Stimulated activated CD8-positive, alpha-beta memory T cell treated with anti-CD3 and anti-CD28 coated beads, Interleukin-12 subunit alpha, Interleukin-12 subunit beta, amount 100 ng/mL, for 1 hour (primary cell): Measurements from ENCODE around the gene KCNQ2.

Experiments
- DNase-seq: peaks from one replicate; pipeline ENCODE4 v3.0.0-alpha.2; 2020; ENCODE audit warnings: low read depth

KCNQ2 gene

GRCh38 chr20:63417097-63417737 lies 55.2 kb downstream of the KCNQ2 start:
- no peak for DNase-seq

- DNase-seq: no peak
Measured at GRCh38 chr20:63416631-63417030, 55.8 kb downstream of the KCNQ2 start.

- no peak for DNase-seq
Measured at GRCh38 chr20:63415647-63416391, 56.6 kb downstream of the KCNQ2 start.

- DNase-seq: no peak
Measured at GRCh38 chr20:63414720-63415430, 57.6 kb downstream of the KCNQ2 start.

- DNase-seq: no peak
Measured at GRCh38 chr20:63413963-63414684, 58.3 kb downstream of the KCNQ2 start.

- no peak for DNase-seq
Measured at GRCh38 chr20:63413323-63413722, 59.1 kb downstream of the KCNQ2 start.

- no peak for DNase-seq
Measured at GRCh38 chr20:63412889-63413288, 59.6 kb downstream of the KCNQ2 start.

- no peak for DNase-seq
Measured at GRCh38 chr20:63411898-63412631, 60.4 kb downstream of the KCNQ2 start.

GRCh38 chr20:63411151-63411897 lies 61.1 kb downstream of the KCNQ2 start:
- DNase-seq: no peak

GRCh38 chr20:63409834-63410435 lies 62.5 kb downstream of the KCNQ2 start:
- DNase-seq: no peak

GRCh38 chr20:63409066-63409833 lies 63.2 kb downstream of the KCNQ2 start:
- no peak for DNase-seq

- DNase-seq: no peak
Measured at GRCh38 chr20:63408684-63409046, 63.8 kb downstream of the KCNQ2 start.

- DNase-seq: no peak
Measured at GRCh38 chr20:63407928-63408683, 64.3 kb downstream of the KCNQ2 start.

- DNase-seq: no peak
Measured at GRCh38 chr20:63406617-63407245, 65.7 kb downstream of the KCNQ2 start.

- DNase-seq: no peak
Measured at GRCh38 chr20:63406011-63406410, 66.4 kb downstream of the KCNQ2 start.

- DNase-seq: no peak
Measured at GRCh38 chr20:63405102-63405730, 67.2 kb downstream of the KCNQ2 start.

GRCh38 chr20:63404129-63405085 lies 68.0 kb downstream of the KCNQ2 start:
- DNase-seq: no peak
